WTC11 (cell line): ENCODE data around the gene RPTOR. TPM values are rescaled to one million over a fixed set of nuclear protein-coding genes. Genes with fewer than 3 reads are reported as not detected.

ENCODE experiments used
- ATAC-seq: fragments of 200-7000 bp; cut with Tn5 transposase; 2 replicates; pipeline ENCODE4 v1.10.0; 2021; ENCODE audit warnings: mild to moderate bottlenecking, moderate library complexity
- CTCF ChIA-PET: fragments of 300-600 bp; sonication (Branson Sonifier 250); formaldehyde crosslinking; loops from one replicate; lab custom pipeline; 2021; ENCODE audit warnings: antibody characterized with exemption; lab: Charles Lee
- POLR2A ChIA-PET: fragments of 350-600 bp; sonication (Branson Sonifier 250); formaldehyde crosslinking; loops from one replicate; lab custom pipeline; 2021; ENCODE audit warnings: antibody characterized with exemption; lab: Charles Lee
- DNase-seq: peaks from one replicate; pipeline ENCODE4 v3.0.0; 2021; ENCODE audit warnings: low spot score
- H3K27ac Mint-ChIP-seq: 2 replicates; pipeline ENCODE4 v1.8.0; 2021; ENCODE audit warnings: mixed read lengths
- H3K27me3 Mint-ChIP-seq: 2 replicates; pipeline ENCODE4 v1.8.0; 2021; ENCODE audit warnings: low read depth, mild to moderate bottlenecking, moderate library complexity, mixed read lengths
- H3K36me3 Mint-ChIP-seq: 2 replicates; pipeline ENCODE4 v1.8.0; 2021; ENCODE audit warnings: mixed read lengths
- H3K4me1 Mint-ChIP-seq: 2 replicates; pipeline ENCODE4 v1.8.0; 2022; ENCODE audit warnings: mixed read lengths
- H3K4me3 Mint-ChIP-seq: 2 replicates; pipeline ENCODE4 v1.8.0; 2021; ENCODE audit warnings: mild to moderate bottlenecking, moderate library complexity, mixed read lengths
- H3K9me3 Mint-ChIP-seq: 2 replicates; pipeline ENCODE4 v1.8.0; 2021; ENCODE audit warnings: mixed read lengths
- ATF1 ChIP-seq: sonication (generic); formaldehyde crosslinking; IDR thresholded peaks from 2 replicates; pipeline ENCODE4 v1.8.1; 2023; ENCODE audit warnings: mild to moderate bottlenecking, moderate library complexity, missing genetic modification reagents
- ELF4 ChIP-seq: sonication (generic); formaldehyde crosslinking; IDR thresholded peaks from 2 replicates; pipeline ENCODE4 v1.8.1; 2022; ENCODE audit warnings: low read depth, mild to moderate bottlenecking, moderate library complexity, missing genetic modification reagents
- FOXK1 ChIP-seq: sonication (generic); formaldehyde crosslinking; IDR thresholded peaks from 2 replicates; pipeline ENCODE4 v1.8.0; 2022; ENCODE audit warnings: mild to moderate bottlenecking, moderate library complexity, missing genetic modification reagents
- FOXP1 ChIP-seq: sonication (generic); formaldehyde crosslinking; IDR thresholded peaks from 2 replicates; pipeline ENCODE4 v1.8.0; 2022; ENCODE audit warnings: missing genetic modification reagents, mild to moderate bottlenecking, moderate library complexity, borderline replicate concordance
- GTF2I ChIP-seq: fragments of 250-450 bp; sonication (Bioruptor Pico); conservative IDR thresholded peaks from 2 replicates; pipeline ENCODE4 v1.4.0; 2021; ENCODE audit warnings: mild to moderate bottlenecking
- JAZF1 ChIP-seq: fragments of 250-450 bp; sonication (Bioruptor Pico); IDR thresholded peaks from 2 replicates; pipeline ENCODE4 v1.9.0; 2021; ENCODE audit warnings: moderate library complexity, mild to moderate bottlenecking, inconsistent platforms
- NFE2L1 ChIP-seq: sonication (generic); formaldehyde crosslinking; IDR thresholded peaks from 2 replicates; pipeline ENCODE4 v1.8.1; 2023; ENCODE audit warnings: missing genetic modification reagents
- NFYB ChIP-seq: sonication (generic); formaldehyde crosslinking; conservative IDR thresholded peaks from 2 replicates; pipeline ENCODE4 v1.8.0; 2022; ENCODE audit warnings: low read depth, missing genetic modification reagents
- NR2C2 ChIP-seq: sonication (generic); formaldehyde crosslinking; IDR thresholded peaks from 2 replicates; pipeline ENCODE4 v1.8.0; 2022; ENCODE audit warnings: mild to moderate bottlenecking, missing genetic modification reagents
- SMAD3 ChIP-seq: sonication (generic); formaldehyde crosslinking; IDR thresholded peaks from 2 replicates; pipeline ENCODE4 v1.8.0; 2022; ENCODE audit warnings: missing genetic modification reagents, mild to moderate bottlenecking, borderline replicate concordance
- TEAD1 ChIP-seq: sonication (generic); formaldehyde crosslinking; IDR thresholded peaks from 2 replicates; pipeline ENCODE4 v1.8.0; 2022; ENCODE audit warnings: mild to moderate bottlenecking, missing genetic modification reagents
- ZNF138 ChIP-seq: sonication (generic); formaldehyde crosslinking; conservative IDR thresholded peaks from 2 replicates; pipeline ENCODE4 v1.8.1; 2022; ENCODE audit warnings: mild to moderate bottlenecking, moderate library complexity, missing genetic modification reagents
- ZNF416 ChIP-seq: fragments of 250-450 bp; sonication (Bioruptor Pico); IDR thresholded peaks from 2 replicates; pipeline ENCODE4 v1.9.0; 2021; ENCODE audit warnings: mild to moderate bottlenecking, inconsistent platforms
- total RNA-seq: library from RNA; stranded (reverse); gene quantifications from 3 replicates; pipeline ENCODE4 v1.2.3, GENCODE V29; 2021
- TF ChIP-seq, protein P1 (sequence below): fragments of 250-450 bp; sonication (Bioruptor Pico); IDR thresholded peaks from 2 replicates; pipeline ENCODE4 v1.9.0; 2021; ENCODE audit warnings: moderate library complexity, mild to moderate bottlenecking, inconsistent platforms, borderline replicate concordance
- TF ChIP-seq, protein P2 (sequence below): sonication (generic); formaldehyde crosslinking; IDR thresholded peaks from 2 replicates; pipeline ENCODE4 v1.8.1; 2023; ENCODE audit warnings: mild to moderate bottlenecking, missing genetic modification reagents, borderline replicate concordance
- TF ChIP-seq, protein P3 (sequence below): sonication (generic); formaldehyde crosslinking; IDR thresholded peaks from 2 replicates; pipeline ENCODE4 v1.8.1; 2023; ENCODE audit warnings: mild to moderate bottlenecking, moderate library complexity, missing genetic modification reagents
- TF ChIP-seq, protein P4 (sequence below): sonication (generic); formaldehyde crosslinking; IDR thresholded peaks from 2 replicates; pipeline ENCODE4 v1.8.0; 2022; ENCODE audit warnings: mild to moderate bottlenecking, missing genetic modification reagents
- TF ChIP-seq, protein P5 (sequence below): sonication (generic); formaldehyde crosslinking; conservative IDR thresholded peaks from 2 replicates; pipeline ENCODE4 v1.8.1; 2022; ENCODE audit warnings: mild to moderate bottlenecking, missing genetic modification reagents
- TF ChIP-seq, protein P6 (sequence below): sonication (generic); formaldehyde crosslinking; IDR thresholded peaks from 2 replicates; pipeline ENCODE4 v1.8.0; 2022; ENCODE audit warnings: mild to moderate bottlenecking, missing genetic modification reagents
- TF ChIP-seq, protein P7 (sequence below): sonication (generic); formaldehyde crosslinking; IDR thresholded peaks from 2 replicates; pipeline ENCODE4 v1.8.1; 2022; ENCODE audit warnings: missing genetic modification reagents, borderline replicate concordance

The RPTOR gene
- total RNA-seq, 1 experiment from 2014 or later: 41.0 TPM

DNA sequence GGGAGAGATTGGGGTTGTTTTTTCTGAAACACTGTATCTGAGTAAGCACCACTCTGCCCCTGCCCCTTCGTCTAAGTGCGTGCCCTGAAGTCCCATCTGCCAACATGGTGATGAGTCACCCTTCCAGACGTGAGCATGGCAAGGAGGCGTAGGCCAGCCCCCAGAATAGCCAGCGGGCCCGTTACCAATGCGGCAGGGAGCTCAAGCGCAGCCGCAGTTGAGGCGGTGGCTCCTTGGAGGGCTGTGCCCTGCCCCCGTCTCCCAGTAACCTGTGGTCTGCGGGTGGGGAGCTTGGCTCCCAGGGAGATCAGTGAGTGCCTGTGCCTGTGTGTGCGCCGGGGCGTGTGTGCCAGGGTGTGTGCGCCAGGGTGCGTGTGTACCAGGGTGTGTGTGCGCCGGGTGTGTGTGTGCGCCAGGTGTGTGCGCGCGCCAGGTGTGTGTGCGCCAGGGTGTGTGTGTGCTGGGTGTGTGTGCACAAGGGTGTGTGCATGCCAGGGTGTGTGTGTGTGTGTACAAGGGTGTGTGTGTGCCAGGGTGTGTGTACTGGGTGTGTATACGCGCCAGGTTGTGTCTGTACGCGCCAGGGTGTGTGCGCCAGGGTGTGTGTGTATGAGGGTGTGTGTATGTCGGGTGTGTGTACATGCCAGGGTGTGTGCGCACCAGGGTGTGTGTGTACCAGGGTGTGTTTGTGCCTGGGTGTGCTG is 348.4 kb downstream of the RPTOR start:
- ChIA-PET POLR2A (no interaction called here), CTCF (interaction anchor here (1.7 kb wide), 1 partner anchor 19 kb away, joined by 5 read pairs; no protein-coding TSS in a partner anchor)
- no peak overlapping the region for H3K4me3 Mint-ChIP-seq
- no peak for DNase-seq
- no peak for TF ChIP-seq FOXK1 (CRISPR knock-in tag)
- H3K36me3 Mint-ChIP-seq: no peaks in the 10 kb centered on the region; the same call in 1 of the 2 replicates
- no peaks in the 10 kb centered on the region for H3K9me3 Mint-ChIP-seq
- ATAC-seq: no peak
- H3K4me1 Mint-ChIP-seq: no peaks in the 10 kb centered on the region
- H3K27ac Mint-ChIP-seq: peak overlapping the region; percentile 11; the same call in 1 of the 2 replicates
- H3K27me3 Mint-ChIP-seq: no peaks in the 10 kb centered on the region

DNA sequence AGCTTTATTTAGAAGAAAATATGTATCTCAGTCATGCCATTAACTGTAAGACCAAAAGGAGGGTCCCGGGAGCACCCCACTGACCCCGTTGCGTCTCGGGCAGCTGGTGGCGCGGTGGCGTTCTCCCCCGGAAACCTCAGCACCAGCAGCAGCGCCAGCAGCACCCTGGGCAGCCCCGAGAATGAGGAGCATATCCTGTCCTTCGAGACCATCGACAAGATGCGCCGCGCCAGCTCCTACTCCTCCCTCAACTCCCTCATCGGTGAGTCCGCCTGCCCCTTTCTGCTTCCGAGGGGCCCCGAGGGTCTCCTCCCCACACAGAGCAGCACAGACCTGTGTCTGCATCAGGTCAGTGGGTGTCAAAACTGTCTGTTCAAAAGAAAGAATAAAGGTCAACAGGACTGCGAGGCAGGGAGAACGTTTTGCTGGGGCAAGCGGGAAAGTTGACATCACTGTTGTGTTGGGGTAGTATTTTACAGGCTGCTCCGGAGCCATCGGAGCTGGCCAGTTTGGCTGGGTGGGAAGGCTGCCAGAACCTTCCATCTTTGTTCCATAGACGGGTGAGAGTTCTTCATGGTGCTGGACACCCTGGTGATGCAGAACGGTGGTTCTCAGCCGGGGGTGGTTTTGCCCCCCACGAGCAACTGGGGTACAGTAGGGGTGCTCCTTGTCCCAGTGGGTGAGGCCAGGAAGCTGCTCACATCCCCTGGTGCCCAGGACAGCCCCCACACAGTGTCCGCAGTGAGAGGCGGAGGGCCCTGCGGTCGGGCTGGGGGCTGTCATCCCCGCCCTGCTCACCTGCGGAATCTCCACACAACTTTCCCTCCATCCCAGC is 349.2 kb downstream of the RPTOR start:
- no peak overlapping the region; the same call in 1 of the 2 replicates for H3K27ac Mint-ChIP-seq
- CTCF ChIA-PET: interaction anchor here (1.0 to 1.7 kb wide), 3 partner anchors 20 to 61 kb away, joined by 3 to 5 read pairs (median 3); no protein-coding TSS in a partner anchor

DNA sequence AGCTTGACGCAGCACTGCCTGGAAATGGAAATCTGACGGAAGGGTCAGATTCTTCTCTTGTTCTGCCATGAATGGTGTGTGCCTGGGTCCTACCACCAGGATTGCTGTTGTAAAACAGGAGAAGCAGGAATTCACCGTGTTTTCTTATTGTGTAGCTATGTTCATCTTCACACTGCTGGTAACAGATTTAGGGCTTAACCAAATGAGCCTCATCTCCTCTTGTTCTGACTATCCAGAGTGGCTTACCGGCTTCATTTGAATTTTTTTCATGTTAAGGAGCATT is 349.7 kb downstream of the RPTOR start:
- TF ChIP-seq NR2C2 (no peak), FOXP1 (CRISPR knock-in tag) (no peak), JAZF1 (CRISPR knock-in tag) (no peak), ZNF138 (CRISPR knock-in tag) (no peak), NFYB (CRISPR knock-in tag) (no peak), ELF4 (CRISPR knock-in tag) (no peak), ZNF416 (CRISPR knock-in tag) (no peak), ATF1 (CRISPR knock-in tag) (no peak), TEAD1 (CRISPR knock-in tag) (no peak), SMAD3 (no peak), GTF2I (CRISPR knock-in tag) (no peak), NFE2L1 (CRISPR knock-in tag) (no peak)
- TF ChIP-seq, protein P1, sequence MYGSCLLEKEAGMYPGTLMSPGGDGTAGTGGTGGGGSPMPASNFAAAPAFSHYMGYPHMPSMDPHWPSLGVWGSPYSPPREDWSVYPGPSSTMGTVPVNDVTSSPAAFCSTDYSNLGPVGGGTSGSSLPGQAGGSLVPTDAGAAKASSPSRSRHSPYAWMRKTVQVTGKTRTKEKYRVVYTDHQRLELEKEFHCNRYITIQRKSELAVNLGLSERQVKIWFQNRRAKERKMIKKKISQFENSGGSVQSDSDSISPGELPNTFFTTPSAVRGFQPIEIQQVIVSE: no peak
- TF ChIP-seq, protein P2, sequence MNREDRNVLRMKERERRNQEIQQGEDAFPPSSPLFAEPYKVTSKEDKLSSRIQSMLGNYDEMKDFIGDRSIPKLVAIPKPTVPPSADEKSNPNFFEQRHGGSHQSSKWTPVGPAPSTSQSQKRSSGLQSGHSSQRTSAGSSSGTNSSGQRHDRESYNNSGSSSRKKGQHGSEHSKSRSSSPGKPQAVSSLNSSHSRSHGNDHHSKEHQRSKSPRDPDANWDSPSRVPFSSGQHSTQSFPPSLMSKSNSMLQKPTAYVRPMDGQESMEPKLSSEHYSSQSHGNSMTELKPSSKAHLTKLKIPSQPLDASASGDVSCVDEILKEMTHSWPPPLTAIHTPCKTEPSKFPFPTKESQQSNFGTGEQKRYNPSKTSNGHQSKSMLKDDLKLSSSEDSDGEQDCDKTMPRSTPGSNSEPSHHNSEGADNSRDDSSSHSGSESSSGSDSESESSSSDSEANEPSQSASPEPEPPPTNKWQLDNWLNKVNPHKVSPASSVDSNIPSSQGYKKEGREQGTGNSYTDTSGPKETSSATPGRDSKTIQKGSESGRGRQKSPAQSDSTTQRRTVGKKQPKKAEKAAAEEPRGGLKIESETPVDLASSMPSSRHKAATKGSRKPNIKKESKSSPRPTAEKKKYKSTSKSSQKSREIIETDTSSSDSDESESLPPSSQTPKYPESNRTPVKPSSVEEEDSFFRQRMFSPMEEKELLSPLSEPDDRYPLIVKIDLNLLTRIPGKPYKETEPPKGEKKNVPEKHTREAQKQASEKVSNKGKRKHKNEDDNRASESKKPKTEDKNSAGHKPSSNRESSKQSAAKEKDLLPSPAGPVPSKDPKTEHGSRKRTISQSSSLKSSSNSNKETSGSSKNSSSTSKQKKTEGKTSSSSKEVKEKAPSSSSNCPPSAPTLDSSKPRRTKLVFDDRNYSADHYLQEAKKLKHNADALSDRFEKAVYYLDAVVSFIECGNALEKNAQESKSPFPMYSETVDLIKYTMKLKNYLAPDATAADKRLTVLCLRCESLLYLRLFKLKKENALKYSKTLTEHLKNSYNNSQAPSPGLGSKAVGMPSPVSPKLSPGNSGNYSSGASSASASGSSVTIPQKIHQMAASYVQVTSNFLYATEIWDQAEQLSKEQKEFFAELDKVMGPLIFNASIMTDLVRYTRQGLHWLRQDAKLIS: no peak
- TF ChIP-seq, protein P3, sequence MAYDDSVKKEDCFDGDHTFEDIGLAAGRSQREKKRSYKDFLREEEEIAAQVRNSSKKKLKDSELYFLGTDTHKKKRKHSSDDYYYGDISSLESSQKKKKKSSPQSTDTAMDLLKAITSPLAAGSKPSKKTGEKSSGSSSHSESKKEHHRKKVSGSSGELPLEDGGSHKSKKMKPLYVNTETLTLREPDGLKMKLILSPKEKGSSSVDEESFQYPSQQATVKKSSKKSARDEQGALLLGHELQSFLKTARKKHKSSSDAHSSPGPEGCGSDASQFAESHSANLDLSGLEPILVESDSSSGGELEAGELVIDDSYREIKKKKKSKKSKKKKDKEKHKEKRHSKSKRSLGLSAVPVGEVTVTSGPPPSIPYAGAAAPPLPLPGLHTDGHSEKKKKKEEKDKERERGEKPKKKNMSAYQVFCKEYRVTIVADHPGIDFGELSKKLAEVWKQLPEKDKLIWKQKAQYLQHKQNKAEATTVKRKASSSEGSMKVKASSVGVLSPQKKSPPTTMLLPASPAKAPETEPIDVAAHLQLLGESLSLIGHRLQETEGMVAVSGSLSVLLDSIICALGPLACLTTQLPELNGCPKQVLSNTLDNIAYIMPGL (CRISPR knock-in tag): no peak
- TF ChIP-seq, protein P4, sequence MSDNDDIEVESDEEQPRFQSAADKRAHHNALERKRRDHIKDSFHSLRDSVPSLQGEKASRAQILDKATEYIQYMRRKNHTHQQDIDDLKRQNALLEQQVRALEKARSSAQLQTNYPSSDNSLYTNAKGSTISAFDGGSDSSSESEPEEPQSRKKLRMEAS (CRISPR knock-in tag): no peak
- TF ChIP-seq, protein P5, sequence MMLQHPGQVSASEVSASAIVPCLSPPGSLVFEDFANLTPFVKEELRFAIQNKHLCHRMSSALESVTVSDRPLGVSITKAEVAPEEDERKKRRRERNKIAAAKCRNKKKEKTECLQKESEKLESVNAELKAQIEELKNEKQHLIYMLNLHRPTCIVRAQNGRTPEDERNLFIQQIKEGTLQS (CRISPR knock-in tag): no peak
- TF ChIP-seq, protein P6, sequence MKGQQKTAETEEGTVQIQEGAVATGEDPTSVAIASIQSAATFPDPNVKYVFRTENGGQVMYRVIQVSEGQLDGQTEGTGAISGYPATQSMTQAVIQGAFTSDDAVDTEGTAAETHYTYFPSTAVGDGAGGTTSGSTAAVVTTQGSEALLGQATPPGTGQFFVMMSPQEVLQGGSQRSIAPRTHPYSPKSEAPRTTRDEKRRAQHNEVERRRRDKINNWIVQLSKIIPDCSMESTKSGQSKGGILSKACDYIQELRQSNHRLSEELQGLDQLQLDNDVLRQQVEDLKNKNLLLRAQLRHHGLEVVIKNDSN (CRISPR knock-in tag): no peak
- TF ChIP-seq, protein P7, sequence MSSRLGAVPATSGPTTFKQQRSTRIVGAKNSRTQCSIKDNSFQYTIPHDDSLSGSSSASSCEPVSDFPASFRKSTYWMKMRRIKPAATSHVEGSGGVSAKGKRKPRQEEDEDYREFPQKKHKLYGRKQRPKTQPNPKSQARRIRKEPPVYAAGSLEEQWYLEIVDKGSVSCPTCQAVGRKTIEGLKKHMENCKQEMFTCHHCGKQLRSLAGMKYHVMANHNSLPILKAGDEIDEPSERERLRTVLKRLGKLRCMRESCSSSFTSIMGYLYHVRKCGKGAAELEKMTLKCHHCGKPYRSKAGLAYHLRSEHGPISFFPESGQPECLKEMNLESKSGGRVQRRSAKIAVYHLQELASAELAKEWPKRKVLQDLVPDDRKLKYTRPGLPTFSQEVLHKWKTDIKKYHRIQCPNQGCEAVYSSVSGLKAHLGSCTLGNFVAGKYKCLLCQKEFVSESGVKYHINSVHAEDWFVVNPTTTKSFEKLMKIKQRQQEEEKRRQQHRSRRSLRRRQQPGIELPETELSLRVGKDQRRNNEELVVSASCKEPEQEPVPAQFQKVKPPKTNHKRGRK (CRISPR knock-in tag): no peak
- Mint-ChIP-seq H3K36me3 (no peaks in the 10 kb centered on the region; the same call in 1 of the 2 replicates), H3K27me3 (no peaks in the 10 kb centered on the region), H3K9me3 (no peaks in the 10 kb centered on the region), H3K4me1 (no peaks in the 10 kb centered on the region), H3K4me3 (no peak overlapping the region), H3K27ac (no peak overlapping the region; the same call in 1 of the 2 replicates)
- ATAC-seq (no peak), DNase-seq (no peak)
- ChIA-PET POLR2A (no interaction called here), CTCF (interaction anchor here (1.0 to 1.7 kb wide), 3 partner anchors 21 to 62 kb away, joined by 3 to 5 read pairs (median 3); no protein-coding TSS in a partner anchor)

More for the DNA sequence above, 349.2 kb downstream of the RPTOR start:
- DNase-seq: no peak
- Mint-ChIP-seq H3K4me1 (no peaks in the 10 kb centered on the region), H3K9me3 (no peaks in the 10 kb centered on the region), H3K4me3 (no peak overlapping the region), H3K36me3 (no peaks in the 10 kb centered on the region; the same call in 1 of the 2 replicates), H3K27me3 (no peaks in the 10 kb centered on the region)
- ATAC-seq: no peak
- no peak for TF ChIP-seq ZNF138 (CRISPR knock-in tag)
- POLR2A ChIA-PET: no interaction called here
